Liver (tissue), 9 donors: ENCODE measurements around the gene TGM3. TPM values are rescaled to one million over a fixed set of nuclear protein-coding genes. Genes with fewer than 3 reads are reported as not detected.
A peak's percentile ranks its signal among the peaks of the same experiment; 100 is the strongest.

ENCODE experiments used
- DNase-seq: peaks from one replicate; pipeline ENCODE4 v3.0.0-alpha.2; 2017; ENCODE audit warnings: low spot score
- H3K27ac ChIP-seq, 2 donors: one replicate each; pipeline ENCODE4 v1.7.0; 2013; ENCODE audit warnings: inconsistent platforms in 2 of 2, low read length in 2 of 2, control low read depth in 1 of 2, low read depth in 1 of 2, mild to moderate bottlenecking in 1 of 2
- H3K27me3 ChIP-seq, 4 donors: one replicate each; pipeline versions ENCODE4 v1.6.1 to v1.7.0; 2013; ENCODE audit warnings: low read length in 3 of 4, inconsistent platforms in 1 of 4, mild to moderate bottlenecking in 1 of 4, moderate library complexity in 1 of 4; ENCODE audit not compliant: control insufficient read depth in 4 of 4, insufficient read depth in 4 of 4
- H3K36me3 ChIP-seq, 4 donors: one replicate each; pipeline versions ENCODE4 v1.6.1 to v1.7.0; 2013; ENCODE audit warnings: low read length in 3 of 4, mild to moderate bottlenecking in 3 of 4, low read depth in 1 of 4, moderate library complexity in 1 of 4; ENCODE audit not compliant: control insufficient read depth in 4 of 4, insufficient read depth in 3 of 4
- H3K4me1 ChIP-seq, 4 donors: one replicate each; pipeline versions ENCODE4 v1.6.1 to v1.7.0; 2013; ENCODE audit warnings: low read length in 3 of 4, mild to moderate bottlenecking in 3 of 4, moderate library complexity in 1 of 4; ENCODE audit not compliant: control insufficient read depth in 4 of 4, insufficient read depth in 4 of 4
- H3K4me3 ChIP-seq, 3 donors: one replicate each; pipeline versions ENCODE4 v1.6.1 to v1.7.0; 2013; ENCODE audit warnings: low read length in 3 of 3, control low read depth in 1 of 3, low read depth in 1 of 3, mild to moderate bottlenecking in 1 of 3
- H3K9ac ChIP-seq, 2 donors: one replicate each; pipeline ENCODE4 v1.7.0; 2013; ENCODE audit warnings: low read length in 2 of 2, mild to moderate bottlenecking in 2 of 2, moderate library complexity in 2 of 2, control low read depth in 1 of 2, low read depth in 1 of 2
- H3K9me3 ChIP-seq, 4 donors: one replicate each; pipeline versions ENCODE4 v1.6.1 to v1.7.0; 2013; ENCODE audit warnings: low read length in 3 of 4; ENCODE audit not compliant: control insufficient read depth in 4 of 4
- CTCF ChIP-seq: fragments of 150-350 bp; IDR thresholded peaks from 2 replicates; pipeline ENCODE4 v1.5.1; 2017; ENCODE audit warnings: improper control_type of control experiment, low read depth, low read length; ENCODE audit not compliant: missing input control
- EGR1 ChIP-seq, 2 donors: IDR thresholded peaks; 2 replicates each; pipeline ENCODE4 v1.6.1; 2016 to 2018; ENCODE audit warnings: antibody characterized with exemption in 2 of 2, low read depth in 2 of 2
- FOXA2 ChIP-seq: IDR thresholded peaks from 2 replicates; pipeline ENCODE4 v1.6.1; 2016; ENCODE audit warnings: antibody characterized with exemption
- GABPA ChIP-seq, 2 donors: IDR thresholded peaks in 1 of 2; conservative IDR thresholded peaks in 1 of 2; 2 replicates each; pipeline ENCODE4 v1.6.1; 2016; ENCODE audit warnings: antibody characterized with exemption in 2 of 2, mild to moderate bottlenecking in 1 of 2, moderate library complexity in 1 of 2
- HNF4A ChIP-seq, 2 donors: conservative IDR thresholded peaks; 2 replicates each; pipeline ENCODE4 v1.6.1; 2016; ENCODE audit warnings: antibody characterized with exemption in 2 of 2, mild to moderate bottlenecking in 2 of 2
- HNF4G ChIP-seq: IDR thresholded peaks from 2 replicates; pipeline ENCODE4 v1.6.1; 2016; ENCODE audit warnings: antibody characterized with exemption
- MAX ChIP-seq: IDR thresholded peaks from 2 replicates; pipeline ENCODE4 v1.6.1; 2016; ENCODE audit warnings: antibody characterized with exemption
- NR2F2 ChIP-seq: IDR thresholded peaks from 2 replicates; pipeline ENCODE4 v1.6.1; 2016; ENCODE audit warnings: antibody characterized with exemption
- RAD21 ChIP-seq, 2 donors: IDR thresholded peaks; 2 replicates each; pipeline ENCODE4 v1.6.1; 2016; ENCODE audit warnings: antibody characterized with exemption in 2 of 2, mild to moderate bottlenecking in 2 of 2
- REST ChIP-seq: IDR thresholded peaks from 2 replicates; pipeline ENCODE4 v1.6.1; 2016; ENCODE audit warnings: antibody characterized with exemption, mild to moderate bottlenecking
- RXRA ChIP-seq, 2 donors: IDR thresholded peaks; 2 replicates each; pipeline ENCODE4 v1.6.1; 2017 to 2018; ENCODE audit warnings: antibody characterized with exemption in 2 of 2, mild to moderate bottlenecking in 1 of 2
- YY1 ChIP-seq: IDR thresholded peaks from 2 replicates; pipeline ENCODE4 v1.6.1; 2016; ENCODE audit warnings: antibody characterized with exemption, mild to moderate bottlenecking
- ZBTB33 ChIP-seq: IDR thresholded peaks from 2 replicates; pipeline ENCODE4 v1.6.1; 2016; ENCODE audit warnings: antibody characterized with exemption
- WGBS: extraction: QIAGEN DNeasy Blood & Tissue Kit; methylation state at CpG from one replicate; pipeline ENCODE4 v1.1.7; 2013; 5-methylcytosine and 5-hydroxymethylcytosine counted together
- polyA plus RNA-seq, 2 donors: library from polyadenylated mRNA; stranded (reverse) in 1 of 2; unstranded in 1 of 2; fragments of 200-250 nt in 1 of 2; fragments of >200 nt in 1 of 2; fragmentation: Nextera tagmentation in 1 of 2; extraction: Ambion mirVana in 1 of 2; gene quantifications; one replicate each; pipeline versions ENCODE4 v1.2.1 to v1.2.3, GENCODE V29; 2013 to 2015
- total RNA-seq, 2 donors: library from RNA; depleted of rRNA; stranded (reverse); fragments of >200 nt; gene quantifications; one replicate each; pipeline ENCODE4 v1.2.3, GENCODE V29; 2014
- donor health status: healthy.
- donor health status: healthy.
- donor health status: healthy.
- donor health status: healthy.
- donor health status: healthy.

The TGM3 gene
- total and polyA plus RNA-seq, 4 donors = 0.05 to 0.28 (median 0.08) TPM; not detected in 1

GRCh38 chr20:2387180-2387577 is 91.4 kb downstream of the TGM3 start:
- H3K27me3 ChIP-seq = no peaks in the 10 kb centered on the region
- H3K36me3 ChIP-seq = no peaks in the 10 kb centered on the region
- peaks cover 4 to 8% (median 5%) of the 10 kb centered on the region in 4 donors for H3K9me3 ChIP-seq
- H3K4me1 ChIP-seq = no peaks in the 10 kb centered on the region
- WGBS = 42% methylated on average over 2 of the region's 2 CpGs
- no peak overlapping the region for H3K27ac ChIP-seq
- DNase-seq = peak; percentile 57
- TF ChIP-seq RAD21 (IDR thresholded peaks at IDR 0.05) (peak in 1 of 2 donors; percentile 58), CTCF (peak; percentile 26), GABPA (IDR thresholded peaks at IDR 0.05 in 1 of 2, conservative IDR thresholded peaks at IDR 0.05 in 1 of 2) (no peak)
- no peak overlapping the region for H3K4me3 ChIP-seq
- H3K9ac ChIP-seq = no peak overlapping the region

GRCh38 chr20:2387580-2387979 is 91.8 kb downstream of the TGM3 start:
- Histone ChIP-seq H3K27ac (no peak overlapping the region), H3K4me1 (no peaks in the 10 kb centered on the region), H3K9ac (no peak overlapping the region), H3K9me3 (peaks cover 4 to 8% (median 5%) of the 10 kb centered on the region in 4 donors), H3K27me3 (no peaks in the 10 kb centered on the region), H3K4me3 (no peak overlapping the region), H3K36me3 (no peaks in the 10 kb centered on the region)
- WGBS = 81% methylated on average over 4 of the region's 4 CpGs
- TF ChIP-seq FOXA2 (no peak), ZBTB33 (no peak), HNF4G (no peak), REST (no peak), EGR1 (IDR thresholded peaks at IDR 0.05; ENCODE audit: low read depth in 2 of 2) (no peak), HNF4A (conservative IDR thresholded peaks at IDR 0.05) (no peak), NR2F2 (no peak), MAX (no peak), YY1 (no peak), RXRA (IDR thresholded peaks at IDR 0.05) (no peak)
- DNase-seq = no peak

Other genes starting within 250 kb of the TGM3 start
- gene STK35, start 194.2 kb upstream of the TGM3 start, total RNA-seq = 10 to 100 TPM; 15.6 to 18.5 TPM
- gene STK35, start 194.2 kb upstream of the TGM3 start, polyA plus RNA-seq = 1 to 10 TPM; 2.5 to 4.3 TPM
- not detected for gene TGM6, start 84.9 kb downstream of the TGM3 start, total RNA-seq
- gene TGM6, start 84.9 kb downstream of the TGM3 start, polyA plus RNA-seq = not detected
- 100 to 1,000 TPM in 1 of 2 donors, 10 to 100 TPM in 1; 42.3 to 111 TPM for gene SNRPB, start 174.8 kb downstream of the TGM3 start, total RNA-seq
- 10 to 100 TPM; 65.3 to 79.9 TPM for gene SNRPB, start 174.8 kb downstream of the TGM3 start, polyA plus RNA-seq
- 10 to 100 TPM in 1 of 2 donors, 1 to 10 TPM in 1; 4.8 to 10.5 TPM for gene ZNF343, start 212.9 kb downstream of the TGM3 start, total RNA-seq
- gene ZNF343, start 212.9 kb downstream of the TGM3 start, polyA plus RNA-seq = 1 to 10 TPM; 3.3 to 3.6 TPM
- not detected for gene TMC2, start 240.6 kb downstream of the TGM3 start, total RNA-seq
- gene TMC2, start 240.6 kb downstream of the TGM3 start, polyA plus RNA-seq = not detected